WTC11 (cell line): ENCODE measurements around the gene ZNF554.

Source experiments
- CREM ChIP-seq: sonication (generic); formaldehyde crosslinking; IDR thresholded peaks from 2 replicates; pipeline ENCODE4 v1.8.1; 2022; ENCODE audit warnings: mild to moderate bottlenecking, missing genetic modification reagents, moderate library complexity
- ELF4 ChIP-seq: sonication (generic); formaldehyde crosslinking; IDR thresholded peaks from 2 replicates; pipeline ENCODE4 v1.8.1; 2022; ENCODE audit warnings: low read depth, mild to moderate bottlenecking, moderate library complexity, missing genetic modification reagents
- GRHL2 ChIP-seq: fragments of 250-450 bp; sonication (Bioruptor Pico); IDR thresholded peaks from 2 replicates; pipeline ENCODE4 v1.8.0; 2022; ENCODE audit warnings: mild to moderate bottlenecking, moderate library complexity; ENCODE audit not compliant: insufficient replicate concordance, severe bottlenecking
- KAT7 ChIP-seq: sonication (generic); formaldehyde crosslinking; IDR thresholded peaks from 2 replicates; pipeline ENCODE4 v1.8.1; 2023; ENCODE audit warnings: missing genetic modification reagents, mild to moderate bottlenecking, borderline replicate concordance
- OVOL2 ChIP-seq: fragments of 250-450 bp; sonication (Bioruptor Pico); IDR thresholded peaks from 2 replicates; pipeline ENCODE4 v1.9.0; 2021; ENCODE audit warnings: mild to moderate bottlenecking, borderline replicate concordance
- RELA ChIP-seq: sonication (generic); formaldehyde crosslinking; IDR thresholded peaks from 2 replicates; pipeline ENCODE4 v1.8.1; 2022; ENCODE audit warnings: missing genetic modification reagents, mild to moderate bottlenecking, borderline replicate concordance
- TEAD1 ChIP-seq: sonication (generic); formaldehyde crosslinking; IDR thresholded peaks from 2 replicates; pipeline ENCODE4 v1.8.0; 2022; ENCODE audit warnings: mild to moderate bottlenecking, missing genetic modification reagents
- ZNF219 ChIP-seq: sonication (generic); formaldehyde crosslinking; IDR thresholded peaks from 2 replicates; pipeline ENCODE4 v1.8.0; 2023; ENCODE audit warnings: missing genetic modification reagents, mild to moderate bottlenecking, borderline replicate concordance
- ZNF232 ChIP-seq: sonication (generic); formaldehyde crosslinking; IDR thresholded peaks from 2 replicates; pipeline ENCODE4 v1.8.0; 2022; ENCODE audit warnings: mild to moderate bottlenecking, missing genetic modification reagents
- TF ChIP-seq, protein P1 (sequence below): fragments of 200-600 bp; IDR thresholded peaks from 2 replicates; pipeline ENCODE4 v1.8.0; 2022; ENCODE audit warnings: antibody characterized with exemption
- TF ChIP-seq, protein P2 (sequence below): sonication (generic); formaldehyde crosslinking; IDR thresholded peaks from 2 replicates; pipeline ENCODE4 v1.8.0; 2022; ENCODE audit warnings: missing genetic modification reagents
- TF ChIP-seq, protein P3 (sequence below): sonication (generic); formaldehyde crosslinking; IDR thresholded peaks from 2 replicates; pipeline ENCODE4 v1.8.0; 2022; ENCODE audit warnings: mild to moderate bottlenecking, missing genetic modification reagents
- TF ChIP-seq, protein P4 (sequence below): sonication (generic); formaldehyde crosslinking; conservative IDR thresholded peaks from 2 replicates; pipeline ENCODE4 v1.8.1; 2022; ENCODE audit warnings: mild to moderate bottlenecking, missing genetic modification reagents
- TF ChIP-seq, protein P5 (sequence below): sonication (generic); formaldehyde crosslinking; IDR thresholded peaks from 2 replicates; pipeline ENCODE4 v1.8.1; 2023; ENCODE audit warnings: mild to moderate bottlenecking, missing genetic modification reagents, moderate library complexity

DNA sequence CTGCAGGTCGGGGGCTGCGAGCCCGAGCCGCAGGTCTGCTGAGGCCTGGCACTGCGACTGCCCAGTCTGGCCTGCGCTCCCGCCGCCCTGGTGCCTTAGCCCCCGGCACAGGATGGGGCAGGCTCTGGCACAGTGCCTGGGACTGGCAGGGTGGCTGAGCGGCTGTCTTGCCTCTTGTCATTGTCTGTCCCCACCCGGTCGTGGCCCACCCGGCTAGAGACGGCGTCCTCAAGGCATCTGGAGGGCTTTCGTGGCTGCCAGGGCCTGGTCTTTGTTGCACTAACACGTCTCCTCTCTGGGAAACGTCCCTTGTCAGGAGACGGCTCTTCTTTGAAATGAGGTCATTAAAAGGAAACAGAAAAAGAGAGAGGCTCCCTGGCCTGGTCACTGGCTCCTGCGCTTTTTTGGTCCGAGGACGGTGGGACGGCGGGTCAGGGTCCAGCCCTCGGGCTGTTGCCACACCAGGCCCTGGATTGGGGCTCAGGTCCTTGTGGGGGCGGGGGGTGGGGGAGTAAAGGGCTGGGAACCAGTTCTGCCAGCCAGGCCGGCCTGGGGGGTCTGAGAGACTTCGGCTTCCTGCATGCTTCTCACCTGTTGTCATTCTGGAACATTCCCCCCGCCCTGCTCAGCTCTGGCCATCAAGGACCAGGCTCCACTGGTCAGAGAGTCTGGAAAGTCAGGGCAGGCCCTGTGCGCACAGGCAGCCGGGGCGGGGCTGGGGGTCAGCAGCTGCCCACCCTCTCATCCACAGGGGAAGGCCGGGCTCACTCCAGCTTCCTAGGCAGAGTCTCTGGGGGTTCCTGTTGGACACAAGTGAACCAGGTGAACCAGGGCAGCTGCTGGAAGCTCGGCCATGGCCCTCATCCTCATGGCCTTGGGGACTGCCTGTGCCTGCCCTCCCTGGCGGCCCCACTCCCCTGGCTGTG lies 6.2 kb upstream of the ZNF554 start:
- TF ChIP-seq TEAD1 (CRISPR knock-in tag): no peak
- TF ChIP-seq RELA (CRISPR knock-in tag): no peak
- TF ChIP-seq, protein P1, sequence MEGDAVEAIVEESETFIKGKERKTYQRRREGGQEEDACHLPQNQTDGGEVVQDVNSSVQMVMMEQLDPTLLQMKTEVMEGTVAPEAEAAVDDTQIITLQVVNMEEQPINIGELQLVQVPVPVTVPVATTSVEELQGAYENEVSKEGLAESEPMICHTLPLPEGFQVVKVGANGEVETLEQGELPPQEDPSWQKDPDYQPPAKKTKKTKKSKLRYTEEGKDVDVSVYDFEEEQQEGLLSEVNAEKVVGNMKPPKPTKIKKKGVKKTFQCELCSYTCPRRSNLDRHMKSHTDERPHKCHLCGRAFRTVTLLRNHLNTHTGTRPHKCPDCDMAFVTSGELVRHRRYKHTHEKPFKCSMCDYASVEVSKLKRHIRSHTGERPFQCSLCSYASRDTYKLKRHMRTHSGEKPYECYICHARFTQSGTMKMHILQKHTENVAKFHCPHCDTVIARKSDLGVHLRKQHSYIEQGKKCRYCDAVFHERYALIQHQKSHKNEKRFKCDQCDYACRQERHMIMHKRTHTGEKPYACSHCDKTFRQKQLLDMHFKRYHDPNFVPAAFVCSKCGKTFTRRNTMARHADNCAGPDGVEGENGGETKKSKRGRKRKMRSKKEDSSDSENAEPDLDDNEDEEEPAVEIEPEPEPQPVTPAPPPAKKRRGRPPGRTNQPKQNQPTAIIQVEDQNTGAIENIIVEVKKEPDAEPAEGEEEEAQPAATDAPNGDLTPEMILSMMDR: no peak
- TF ChIP-seq CREM (CRISPR knock-in tag): no peak
- TF ChIP-seq, protein P2, sequence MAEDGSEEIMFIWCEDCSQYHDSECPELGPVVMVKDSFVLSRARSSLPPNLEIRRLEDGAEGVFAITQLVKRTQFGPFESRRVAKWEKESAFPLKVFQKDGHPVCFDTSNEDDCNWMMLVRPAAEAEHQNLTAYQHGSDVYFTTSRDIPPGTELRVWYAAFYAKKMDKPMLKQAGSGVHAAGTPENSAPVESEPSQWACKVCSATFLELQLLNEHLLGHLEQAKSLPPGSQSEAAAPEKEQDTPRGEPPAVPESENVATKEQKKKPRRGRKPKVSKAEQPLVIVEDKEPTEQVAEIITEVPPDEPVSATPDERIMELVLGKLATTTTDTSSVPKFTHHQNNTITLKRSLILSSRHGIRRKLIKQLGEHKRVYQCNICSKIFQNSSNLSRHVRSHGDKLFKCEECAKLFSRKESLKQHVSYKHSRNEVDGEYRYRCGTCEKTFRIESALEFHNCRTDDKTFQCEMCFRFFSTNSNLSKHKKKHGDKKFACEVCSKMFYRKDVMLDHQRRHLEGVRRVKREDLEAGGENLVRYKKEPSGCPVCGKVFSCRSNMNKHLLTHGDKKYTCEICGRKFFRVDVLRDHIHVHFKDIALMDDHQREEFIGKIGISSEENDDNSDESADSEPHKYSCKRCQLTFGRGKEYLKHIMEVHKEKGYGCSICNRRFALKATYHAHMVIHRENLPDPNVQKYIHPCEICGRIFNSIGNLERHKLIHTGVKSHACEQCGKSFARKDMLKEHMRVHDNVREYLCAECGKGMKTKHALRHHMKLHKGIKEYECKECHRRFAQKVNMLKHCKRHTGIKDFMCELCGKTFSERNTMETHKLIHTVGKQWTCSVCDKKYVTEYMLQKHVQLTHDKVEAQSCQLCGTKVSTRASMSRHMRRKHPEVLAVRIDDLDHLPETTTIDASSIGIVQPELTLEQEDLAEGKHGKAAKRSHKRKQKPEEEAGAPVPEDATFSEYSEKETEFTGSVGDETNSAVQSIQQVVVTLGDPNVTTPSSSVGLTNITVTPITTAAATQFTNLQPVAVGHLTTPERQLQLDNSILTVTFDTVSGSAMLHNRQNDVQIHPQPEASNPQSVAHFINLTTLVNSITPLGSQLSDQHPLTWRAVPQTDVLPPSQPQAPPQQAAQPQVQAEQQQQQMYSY (CRISPR knock-in tag): no peak
- TF ChIP-seq OVOL2 (CRISPR knock-in tag): no peak
- TF ChIP-seq GRHL2: no peak
- TF ChIP-seq KAT7 (CRISPR knock-in tag): no peak
- TF ChIP-seq, protein P3, sequence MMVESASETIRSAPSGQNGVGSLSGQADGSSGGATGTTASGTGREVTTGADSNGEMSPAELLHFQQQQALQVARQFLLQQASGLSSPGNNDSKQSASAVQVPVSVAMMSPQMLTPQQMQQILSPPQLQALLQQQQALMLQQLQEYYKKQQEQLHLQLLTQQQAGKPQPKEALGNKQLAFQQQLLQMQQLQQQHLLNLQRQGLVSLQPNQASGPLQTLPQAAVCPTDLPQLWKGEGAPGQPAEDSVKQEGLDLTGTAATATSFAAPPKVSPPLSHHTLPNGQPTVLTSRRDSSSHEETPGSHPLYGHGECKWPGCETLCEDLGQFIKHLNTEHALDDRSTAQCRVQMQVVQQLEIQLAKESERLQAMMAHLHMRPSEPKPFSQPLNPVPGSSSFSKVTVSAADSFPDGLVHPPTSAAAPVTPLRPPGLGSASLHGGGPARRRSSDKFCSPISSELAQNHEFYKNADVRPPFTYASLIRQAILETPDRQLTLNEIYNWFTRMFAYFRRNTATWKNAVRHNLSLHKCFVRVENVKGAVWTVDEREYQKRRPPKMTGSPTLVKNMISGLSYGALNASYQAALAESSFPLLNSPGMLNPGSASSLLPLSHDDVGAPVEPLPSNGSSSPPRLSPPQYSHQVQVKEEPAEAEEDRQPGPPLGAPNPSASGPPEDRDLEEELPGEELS (CRISPR knock-in tag): no peak
- TF ChIP-seq ZNF232 (CRISPR knock-in tag): no peak
- TF ChIP-seq, protein P4, sequence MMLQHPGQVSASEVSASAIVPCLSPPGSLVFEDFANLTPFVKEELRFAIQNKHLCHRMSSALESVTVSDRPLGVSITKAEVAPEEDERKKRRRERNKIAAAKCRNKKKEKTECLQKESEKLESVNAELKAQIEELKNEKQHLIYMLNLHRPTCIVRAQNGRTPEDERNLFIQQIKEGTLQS (CRISPR knock-in tag): no peak
- no peak for TF ChIP-seq ELF4
- TF ChIP-seq ZNF219 (CRISPR knock-in tag): no peak
- TF ChIP-seq, protein P5, sequence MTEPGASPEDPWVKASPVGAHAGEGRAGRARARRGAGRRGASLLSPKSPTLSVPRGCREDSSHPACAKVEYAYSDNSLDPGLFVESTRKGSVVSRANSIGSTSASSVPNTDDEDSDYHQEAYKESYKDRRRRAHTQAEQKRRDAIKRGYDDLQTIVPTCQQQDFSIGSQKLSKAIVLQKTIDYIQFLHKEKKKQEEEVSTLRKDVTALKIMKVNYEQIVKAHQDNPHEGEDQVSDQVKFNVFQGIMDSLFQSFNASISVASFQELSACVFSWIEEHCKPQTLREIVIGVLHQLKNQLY (CRISPR knock-in tag): no peak
